HG03064 (cell line): Measurements from ENCODE around the gene IRX5.

Experiments used
- ATAC-seq: cut with Tn5 transposase; IDR thresholded peaks from one replicate; pipeline ENCODE4 v1.9.1; 2021; ENCODE audit warnings: low read depth; ENCODE audit not compliant: unreplicated experiment

Gene IRX5

GRCh38 chr16:54944002-54944401 is 13.3 kb downstream of the IRX5 start:
- no peak for ATAC-seq

GRCh38 chr16:54945063-54945462 is 14.4 kb downstream of the IRX5 start:
- ATAC-seq = no peak

- ATAC-seq = no peak
Observed at GRCh38 chr16:54946909-54947308, 16.2 kb downstream of the IRX5 start.

GRCh38 chr16:54947616-54948015 is 17.0 kb downstream of the IRX5 start:
- no peak for ATAC-seq

- no peak for ATAC-seq
Observed at GRCh38 chr16:54952195-54952594, 21.5 kb downstream of the IRX5 start.

GRCh38 chr16:54953461-54953860 is 22.8 kb downstream of the IRX5 start:
- ATAC-seq = no peak

GRCh38 chr16:54954220-54954619 is 23.6 kb downstream of the IRX5 start:
- ATAC-seq = no peak

- ATAC-seq = no peak
Observed at GRCh38 chr16:54955757-54956156, 25.1 kb downstream of the IRX5 start.

GRCh38 chr16:54957403-54958166 is 26.9 kb downstream of the IRX5 start:
- ATAC-seq = no peak

- ATAC-seq = no peak
Observed at GRCh38 chr16:54962045-54962444, 31.4 kb downstream of the IRX5 start.

GRCh38 chr16:54964239-54964638 is 33.6 kb downstream of the IRX5 start:
- ATAC-seq = no peak

GRCh38 chr16:54965464-54965863 is 34.8 kb downstream of the IRX5 start:
- ATAC-seq = no peak

- no peak for ATAC-seq
Observed at GRCh38 chr16:54968011-54968410, 37.3 kb downstream of the IRX5 start.

GRCh38 chr16:54968784-54969183 is 38.1 kb downstream of the IRX5 start:
- ATAC-seq = no peak

- no peak for ATAC-seq
Observed at GRCh38 chr16:54970016-54970415, 39.4 kb downstream of the IRX5 start.

GRCh38 chr16:54974367-54974766 is 43.7 kb downstream of the IRX5 start:
- ATAC-seq = no peak

GRCh38 chr16:54976651-54977200 is 46.1 kb downstream of the IRX5 start:
- ATAC-seq = no peak

- no peak for ATAC-seq
Observed at GRCh38 chr16:54977211-54977610, 46.5 kb downstream of the IRX5 start.

GRCh38 chr16:54980821-54981220 is 50.2 kb downstream of the IRX5 start:
- no peak for ATAC-seq
